IMR-90 (cell line): Measurements from ENCODE around the gene SOWAHC. TPM values are rescaled to one million over a fixed set of nuclear protein-coding genes. Genes with fewer than 3 reads are reported as not detected.

Experiments used
- ATAC-seq: fragments of 200-7000 bp; cut with Tn5 transposase; 2 replicates; pipeline ENCODE4 v1.9.1; 2020; ENCODE audit warnings: low read depth, mild to moderate bottlenecking, moderate library complexity
- BruUV-seq: library from RNA; stranded (reverse); fragments of 400-500 nt; replicated peaks from 2 replicates; lab custom pipeline; 2021; lab: Mats Ljungman, UMichigan
- CTCF ChIA-PET: fragments of 300-600 bp; formaldehyde crosslinking; extraction: SDS; loops from one replicate; lab custom pipeline; 2021; ENCODE audit warnings: antibody characterized with exemption; lab: Yijun Ruan, JAX
- POLR2A ChIA-PET: fragments of 300-600 bp; sonication (Branson Sonifier 250); formaldehyde crosslinking; loops from one replicate; lab custom pipeline; 2022; ENCODE audit warnings: antibody characterized with exemption; ENCODE audit not compliant: unreplicated experiment; lab: Charles Lee
- DNase-seq: peaks from one replicate; pipeline ENCODE4 v3.0.0; 2013
- H2AFZ ChIP-seq: replicated peaks from 2 replicates; pipeline ENCODE3; 2013; ENCODE audit warnings: low read length, mild to moderate bottlenecking; ENCODE audit not compliant: poor library complexity
- H2AK5ac ChIP-seq: 2 replicates; pipeline ENCODE4 v1.6.1; 2013; ENCODE audit warnings: low read depth, low read length, inconsistent platforms
- H2AK9ac ChIP-seq: replicated peaks from 2 replicates; pipeline ENCODE3; 2013; ENCODE audit warnings: mild to moderate bottlenecking, low read depth, low read length, moderate library complexity; ENCODE audit not compliant: poor library complexity
- H2BK120ac ChIP-seq: 2 replicates; pipeline ENCODE4 v1.6.1; 2013; ENCODE audit warnings: low read depth, low read length, inconsistent platforms
- H2BK15ac ChIP-seq: 3 replicates; pipeline ENCODE4 v1.6.1; 2013; ENCODE audit warnings: low read depth, low read length, inconsistent platforms
- H2BK20ac ChIP-seq: 2 replicates; pipeline ENCODE4 v1.6.1; 2013; ENCODE audit warnings: low read depth, mild to moderate bottlenecking, inconsistent platforms, low read length, moderate library complexity
- H2BK5ac ChIP-seq: 2 replicates; pipeline ENCODE4 v1.6.1; 2013; ENCODE audit warnings: mild to moderate bottlenecking, low read depth, low read length, inconsistent platforms; ENCODE audit not compliant: poor library complexity, severe bottlenecking
- H3K14ac ChIP-seq: replicated peaks from 2 replicates; pipeline ENCODE4 v1.6.1; 2013; ENCODE audit warnings: low read depth, low read length, inconsistent platforms
- H3K18ac ChIP-seq: 2 replicates; pipeline ENCODE4 v1.6.1; 2013; ENCODE audit warnings: low read depth, low read length, control low read depth
- H3K23ac ChIP-seq: 2 replicates; pipeline ENCODE4 v1.6.1; 2013; ENCODE audit warnings: low read depth, low read length, inconsistent platforms
- H3K27ac ChIP-seq: 2 replicates; pipeline ENCODE4 v1.5.1; 2013; ENCODE audit warnings: mild to moderate bottlenecking, control low read depth, low read length; ENCODE audit not compliant: insufficient read depth
- H3K27me3 ChIP-seq: 2 replicates; pipeline ENCODE4 v1.6.1; 2013; ENCODE audit warnings: low read length; ENCODE audit not compliant: control insufficient read depth, insufficient read depth
- H3K36me3 ChIP-seq: 2 replicates; pipeline ENCODE4 v1.6.1; 2013; ENCODE audit warnings: low read length, mixed read lengths; ENCODE audit not compliant: control insufficient read depth, insufficient read depth
- H3K4ac ChIP-seq: 2 replicates; pipeline ENCODE4 v1.6.1; 2013; ENCODE audit warnings: low read depth, low read length, inconsistent platforms
- H3K4me1 ChIP-seq: 2 replicates; pipeline ENCODE4 v1.6.1; 2013; ENCODE audit warnings: low read length, mixed read lengths; ENCODE audit not compliant: control insufficient read depth, insufficient read depth
- H3K4me2 ChIP-seq: 2 replicates; pipeline ENCODE4 v1.6.1; 2013; ENCODE audit warnings: low read depth, mild to moderate bottlenecking, control low read depth, low read length, moderate library complexity
- H3K4me3 ChIP-seq: 2 replicates; pipeline ENCODE4 v1.5.1; 2013; ENCODE audit warnings: low read depth, mild to moderate bottlenecking, control low read depth, low read length, moderate library complexity; ENCODE audit not compliant: insufficient read depth
- H3K56ac ChIP-seq: 2 replicates; pipeline ENCODE4 v1.6.1; 2013; ENCODE audit warnings: low read length, inconsistent platforms; ENCODE audit not compliant: insufficient read depth; ENCODE audit errors: extremely low read depth
- H3K79me1 ChIP-seq, 2 experiments: 2 replicates each; pipeline ENCODE4 v1.6.1; 2013; ENCODE audit warnings: low read length in 2 of 2, inconsistent platforms in 1 of 2, low read depth in 1 of 2
- H3K9ac ChIP-seq: 2 replicates; pipeline ENCODE4 v1.6.1; 2013; ENCODE audit warnings: low read depth, low read length, control low read depth
- H3K9me1 ChIP-seq: 2 replicates; pipeline ENCODE4 v1.6.1; 2013; ENCODE audit warnings: low read length, inconsistent platforms; ENCODE audit not compliant: insufficient read depth
- H3K9me3 ChIP-seq: 2 replicates; pipeline ENCODE4 v1.6.1; 2013; ENCODE audit warnings: low read length; ENCODE audit not compliant: control insufficient read depth, insufficient read depth
- H4K20me1 ChIP-seq: 2 replicates; pipeline ENCODE4 v1.6.1; 2013; ENCODE audit warnings: low read length, inconsistent platforms; ENCODE audit not compliant: insufficient read depth
- H4K5ac ChIP-seq: 2 replicates; pipeline ENCODE4 v1.6.1; 2013; ENCODE audit warnings: mild to moderate bottlenecking, low read depth, low read length, control low read depth
- H4K8ac ChIP-seq, 2 experiments: 2 replicates each; pipeline ENCODE4 v1.6.1; 2013; ENCODE audit warnings: low read depth in 2 of 2, low read length in 2 of 2, control low read depth in 1 of 2, inconsistent platforms in 1 of 2
- H4K91ac ChIP-seq: 2 replicates; pipeline ENCODE4 v1.6.1; 2013; ENCODE audit warnings: low read depth, low read length, inconsistent platforms; ENCODE audit not compliant: insufficient read depth
- BHLHE40 ChIP-seq: fragments of 150-350 bp; IDR thresholded peaks from 2 replicates; pipeline ENCODE4 v1.6.1; 2016; ENCODE audit warnings: mild to moderate bottlenecking, low read depth, low read length
- CEBPB ChIP-seq: IDR thresholded peaks from 2 replicates; pipeline ENCODE4 v1.6.1; 2012; ENCODE audit warnings: low read depth, low read length, improper control_type of control experiment
- CHD1 ChIP-seq: IDR thresholded peaks from 2 replicates; pipeline ENCODE4 v1.6.1; 2012; ENCODE audit warnings: low read depth, low read length, improper control_type of control experiment
- CTCF ChIP-seq: conservative IDR thresholded peaks from 2 replicates; pipeline ENCODE4 v1.5.1; 2012; ENCODE audit warnings: mild to moderate bottlenecking, low read depth, low read length, improper control_type of control experiment
- ELK1 ChIP-seq: fragments of 150-350 bp; IDR thresholded peaks from 2 replicates; pipeline ENCODE4 v1.6.1; 2016; ENCODE audit warnings: low read depth, mild to moderate bottlenecking, low read length, moderate library complexity, borderline replicate concordance
- FOS ChIP-seq: fragments of 150-350 bp; IDR thresholded peaks from 2 replicates; pipeline ENCODE4 v1.6.1; 2016; ENCODE audit warnings: low read depth, low read length
- MAFK ChIP-seq: IDR thresholded peaks from 2 replicates; pipeline ENCODE4 v1.6.1; 2012; ENCODE audit warnings: low read depth, low read length, improper control_type of control experiment
- MAZ ChIP-seq: IDR thresholded peaks from 2 replicates; pipeline ENCODE4 v1.6.1; 2012; ENCODE audit warnings: low read depth, mild to moderate bottlenecking, low read length, improper control_type of control experiment, moderate library complexity, borderline replicate concordance
- MXI1 ChIP-seq: IDR thresholded peaks from 2 replicates; pipeline ENCODE4 v1.6.1; 2012; ENCODE audit warnings: low read depth, mild to moderate bottlenecking, low read length, moderate library complexity, borderline replicate concordance
- NFE2L2 ChIP-seq: fragments of 150-350 bp; IDR thresholded peaks from 2 replicates; pipeline ENCODE4 v1.6.1; 2016; ENCODE audit warnings: low read depth, mild to moderate bottlenecking, low read length
- POLR2A ChIP-seq: IDR thresholded peaks from 2 replicates; pipeline ENCODE4 v1.6.1; 2012; ENCODE audit warnings: mild to moderate bottlenecking, low read depth, low read length
- RAD21 ChIP-seq: IDR thresholded peaks from 2 replicates; pipeline ENCODE4 v1.6.1; 2012; ENCODE audit warnings: low read length, improper control_type of control experiment
- RCOR1 ChIP-seq: IDR thresholded peaks from 2 replicates; pipeline ENCODE4 v1.6.1; 2012; ENCODE audit warnings: mild to moderate bottlenecking, low read length, improper control_type of control experiment; ENCODE audit not compliant: insufficient replicate concordance
- RFX5 ChIP-seq: IDR thresholded peaks from 2 replicates; pipeline ENCODE4 v1.8.0; 2012; ENCODE audit warnings: low read depth, mild to moderate bottlenecking, low read length, moderate library complexity
- USF2 ChIP-seq: fragments of 150-350 bp; IDR thresholded peaks from 2 replicates; pipeline ENCODE4 v1.6.1; 2017; ENCODE audit warnings: mild to moderate bottlenecking, antibody characterized with exemption, low read length, low read depth
- WGBS, 2 experiments: methylation state at CpG; one replicate each; pipeline versions ENCODE4 v1.1.5 to v1.1.7; 2013; ENCODE audit warnings: missing lambda C conversion rate in 2 of 2; ENCODE audit not compliant: insufficient read length in 1 of 2; ENCODE audit errors: extremely low coverage in 2 of 2; 5-methylcytosine and 5-hydroxymethylcytosine counted together
- dilution Hi-C: fragments of 300-500 bp; cut with HindIII; formaldehyde crosslinking; loops from one replicate; pipeline ENCODE4 v1.14.3; 2018; ENCODE audit warnings: low sequenced_read_pairs; ENCODE audit not compliant: unreplicated experiment
- in situ Hi-C: fragments of 300-500 bp; cut with MboI; formaldehyde crosslinking; loops from 3 replicates; pipeline ENCODE4 v1.14.3; 2019; ENCODE audit warnings: low sequenced_read_pairs, inconsistent platforms, mixed read lengths
- intact Hi-C: fragments of 100-400 bp; cut with micrococcal nuclease; formaldehyde crosslinking; loops from 2 replicates; pipeline ENCODE4 v1.10.0; 2022
- polyA plus RNA-seq, 3 experiments: library from polyadenylated mRNA; depleted of rRNA; stranded (reverse); fragments of >200 nt; gene quantifications; 2 replicates each; pipeline ENCODE4 v1.2.3, GENCODE V29; 2012; ENCODE audit warnings: low replicate concordance in 1 of 3
- total RNA-seq: library from RNA; depleted of rRNA; stranded (reverse); fragments of >200 nt; gene quantifications from 2 replicates; pipeline ENCODE4 v1.2.3, GENCODE V29; 2012

SOWAHC gene
- total and polyA plus RNA-seq, 2 of the 4 experiments (the other 2 are of a cell fraction): 3.2 to 4.8 TPM

GRCh38 chr2:109635426-109636304, 21.5 kb downstream of the SOWAHC start:
- in situ Hi-C loops: no loop called here
- 0 out of 2 replicates have a peak, but pooled peaks cover 2% of the 10 kb centered on the region for H3K27me3 ChIP-seq
- no peak overlapping the region for H2AFZ ChIP-seq
- H3K14ac ChIP-seq: no peak overlapping the region; the same call in 1 of the 2 replicates
- ATAC-seq (peak; percentile 42), DNase-seq (no peak)
- H3K23ac ChIP-seq: no peak overlapping the region
- H3K4ac ChIP-seq: no peak overlapping the region
- H2BK120ac ChIP-seq: no peak overlapping the region
- H4K8ac ChIP-seq: no peak overlapping the region
- intact Hi-C loops: no loop called here
- H2AK5ac ChIP-seq: no peak overlapping the region
- no peak overlapping the region; the same call in 1 of the 2 replicates for H3K18ac ChIP-seq
- no peaks in the 10 kb centered on the region for H4K20me1 ChIP-seq
- H3K56ac ChIP-seq: no peak overlapping the region
- no CpG with 5 or more reads among the region's 11 CpGs for WGBS, 2 experiments
- H2BK15ac ChIP-seq: no peak overlapping the region
- no peak overlapping the region for H3K4me2 ChIP-seq
- ChIA-PET POLR2A (no interaction called here), CTCF (no interaction called here)
- no peak overlapping the region for H3K27ac ChIP-seq
- H2BK20ac ChIP-seq: no peak overlapping the region
- H4K5ac ChIP-seq: no peak overlapping the region
- H3K79me1 ChIP-seq: no peaks in the 10 kb centered on the region
- no peak overlapping the region for H2AK9ac ChIP-seq
- dilution Hi-C loops: no loop called here
- peaks cover 4% of the 10 kb centered on the region; the same call in 1 of the 2 replicates for H3K4me1 ChIP-seq
- no peaks in the 10 kb centered on the region for H3K9me3 ChIP-seq
- H3K9me1 ChIP-seq: no peaks in the 10 kb centered on the region
- no peak overlapping the region for H2BK5ac ChIP-seq
- H4K91ac ChIP-seq: no peak overlapping the region
- BruUV-seq: no TSS peak
- H3K9ac ChIP-seq: no peak overlapping the region
- no peaks in the 10 kb centered on the region for H3K36me3 ChIP-seq
- no peak overlapping the region for H3K4me3 ChIP-seq
- TF ChIP-seq USF2: no peak
- TF ChIP-seq MAFK: no peak
- TF ChIP-seq POLR2A: no peak
- TF ChIP-seq RFX5: no peak
- TF ChIP-seq CHD1: no peak
- TF ChIP-seq CEBPB: no peak
- no peak for TF ChIP-seq NFE2L2
- TF ChIP-seq BHLHE40: no peak
- TF ChIP-seq FOS: no peak
- no peak for TF ChIP-seq ELK1
- TF ChIP-seq MXI1: no peak
- TF ChIP-seq MAZ: no peak
- TF ChIP-seq CTCF: no peak
- no peak for TF ChIP-seq RCOR1
- no peak for TF ChIP-seq RAD21
